ENCODE results near the gene AKR1C4.
"Not testable (repeated sequence)": the region's sequence is repeated elsewhere in the genome, so short reads cannot be mapped to it uniquely, and the experiment has no call there.

AKR1C4 gene

GRCh38 chr10:5196702-5197113 is at the start of gene AKR1C4:
Gene AKR1C4 (plus strand): TSS chr10:5196837. CDS start chr10:5196868, 31 bp downstream.
- DNase-seq (ENCODE audit: low read depth): no peak

- DNase-seq (ENCODE audit: low read depth): no peak
Observed at GRCh38 chr10:5146920-5147254, 49.8 kb upstream of the AKR1C4 start.

GRCh38 chr10:5147255-5147980 is 49.2 kb upstream of the AKR1C4 start:
- DNase-seq (ENCODE audit: low read depth): no peak

- DNase-seq (ENCODE audit: low read depth): no peak
Observed at GRCh38 chr10:5147981-5148677, 48.5 kb upstream of the AKR1C4 start.

GRCh38 chr10:5148678-5149032 is 48.0 kb upstream of the AKR1C4 start:
- DNase-seq (ENCODE audit: low read depth): no peak

- no peak for DNase-seq (ENCODE audit: low read depth)
Observed at GRCh38 chr10:5151076-5151475, 45.6 kb upstream of the AKR1C4 start.

- no peak for DNase-seq (ENCODE audit: low read depth)
Observed at GRCh38 chr10:5155951-5156350, 40.7 kb upstream of the AKR1C4 start.

- no peak for DNase-seq (ENCODE audit: low read depth)
Observed at GRCh38 chr10:5157501-5157900, 39.1 kb upstream of the AKR1C4 start.

- DNase-seq (ENCODE audit: low read depth): no peak
Observed at GRCh38 chr10:5159126-5159525, 37.5 kb upstream of the AKR1C4 start.

- no peak for DNase-seq (ENCODE audit: low read depth)
Observed at GRCh38 chr10:5163487-5163886, 33.1 kb upstream of the AKR1C4 start.

GRCh38 chr10:5165738-5166137 is 30.9 kb upstream of the AKR1C4 start:
- no peak for DNase-seq (ENCODE audit: low read depth)

GRCh38 chr10:5168897-5169420 is 27.7 kb upstream of the AKR1C4 start:
- no peak for DNase-seq (ENCODE audit: low read depth)

GRCh38 chr10:5175581-5175980 is 21.1 kb upstream of the AKR1C4 start:
- DNase-seq (ENCODE audit: low read depth): not testable (repeated sequence)

GRCh38 chr10:5180503-5180902 is 16.1 kb upstream of the AKR1C4 start:
- DNase-seq (ENCODE audit: low read depth): not testable (repeated sequence)

GRCh38 chr10:5183923-5184322 is 12.7 kb upstream of the AKR1C4 start:
- DNase-seq (ENCODE audit: low read depth): no peak

- DNase-seq (ENCODE audit: low read depth): no peak
Observed at GRCh38 chr10:5184987-5185775, 11.5 kb upstream of the AKR1C4 start, which contains the start of gene AKR1C8. Gene AKR1C8 (minus strand): TSS chr10:5185150. CDS start chr10:5185104, 46 bp downstream.

GRCh38 chr10:5187867-5188266 is 8.8 kb upstream of the AKR1C4 start:
- no peak for DNase-seq (ENCODE audit: low read depth)

GRCh38 chr10:5188358-5188757 is 8.3 kb upstream of the AKR1C4 start:
- DNase-seq (ENCODE audit: low read depth): no peak

- DNase-seq (ENCODE audit: low read depth): no peak
Observed at GRCh38 chr10:5194431-5194830, 2.2 kb upstream of the AKR1C4 start.

GRCh38 chr10:5195727-5196374 is 786 bp upstream of the AKR1C4 start:
- DNase-seq (ENCODE audit: low read depth): no peak

- no peak for DNase-seq (ENCODE audit: low read depth)
Observed at GRCh38 chr10:5198386-5198785, 1.7 kb downstream of the AKR1C4 start.

GRCh38 chr10:5199398-5199797 is 2.8 kb downstream of the AKR1C4 start:
- no peak for DNase-seq (ENCODE audit: low read depth)
